Endodermal cell (in vitro differentiated cells): ENCODE results near the gene RORB. TPM values are rescaled to one million over a fixed set of nuclear protein-coding genes. Genes with fewer than 3 reads are reported as not detected.

Source experiments
- DNase-seq: peaks from one replicate; pipeline ENCODE4 v3.0.0-alpha.2; 2017
- H3K27ac ChIP-seq: 2 replicates; pipeline ENCODE4 v1.5.1; 2013; ENCODE audit warnings: mild to moderate bottlenecking, low read depth, low read length, moderate library complexity
- H3K27me3 ChIP-seq: 2 replicates; pipeline ENCODE4 v1.6.1; 2013; ENCODE audit warnings: mild to moderate bottlenecking, low read length, moderate library complexity; ENCODE audit not compliant: insufficient read depth, control insufficient read depth, poor library complexity, severe bottlenecking
- H3K36me3 ChIP-seq: 2 replicates; pipeline ENCODE4 v1.7.0; 2013; ENCODE audit warnings: mild to moderate bottlenecking, low read length, moderate library complexity; ENCODE audit not compliant: control insufficient read depth, insufficient read depth
- H3K4me1 ChIP-seq: one replicate; pipeline ENCODE4 v1.7.0; 2013; ENCODE audit warnings: low read length; ENCODE audit not compliant: control insufficient read depth, insufficient read depth
- H3K4me3 ChIP-seq: 2 replicates; pipeline ENCODE4 v1.5.1; 2013; ENCODE audit warnings: mild to moderate bottlenecking, low read length, moderate library complexity
- H3K9ac ChIP-seq: 2 replicates; pipeline ENCODE4 v1.6.1; 2013; ENCODE audit warnings: mild to moderate bottlenecking, low read length, moderate library complexity; ENCODE audit not compliant: poor library complexity, severe bottlenecking; ENCODE audit errors: extremely low read depth
- H3K9me3 ChIP-seq: 2 replicates; pipeline ENCODE4 v1.6.1; 2013; ENCODE audit warnings: mild to moderate bottlenecking, low read length, moderate library complexity; ENCODE audit not compliant: control insufficient read depth
- H3K27ac Mint-ChIP-seq: 2 replicates; pipeline ENCODE4 v1.8.0; 2020; ENCODE audit warnings: mixed read lengths
- H3K27me3 Mint-ChIP-seq: 2 replicates; pipeline ENCODE4 v1.8.0; 2021; ENCODE audit warnings: mild to moderate bottlenecking, mixed read lengths; ENCODE audit not compliant: insufficient read depth
- H3K36me3 Mint-ChIP-seq: 2 replicates; pipeline ENCODE4 v1.8.0; 2020; ENCODE audit warnings: low read depth, mixed read lengths
- H3K4me1 Mint-ChIP-seq: 2 replicates; pipeline ENCODE4 v1.8.0; 2020; ENCODE audit warnings: mixed read lengths
- H3K4me3 Mint-ChIP-seq: 2 replicates; pipeline ENCODE4 v1.8.0; 2020; ENCODE audit warnings: mild to moderate bottlenecking, moderate library complexity, mixed read lengths
- H3K9me3 Mint-ChIP-seq: 2 replicates; pipeline ENCODE4 v1.8.0; 2020; ENCODE audit warnings: mild to moderate bottlenecking, mixed read lengths
- WGBS, 2 experiments: methylation state at CpG; one replicate each; pipeline versions ENCODE4 v1.1.5 to v1.1.7; 2013; ENCODE audit warnings: missing lambda C conversion rate in 2 of 2, mixed read lengths in 1 of 2; ENCODE audit not compliant: insufficient coverage in 1 of 2, insufficient read length in 1 of 2; 5-methylcytosine and 5-hydroxymethylcytosine counted together
- total RNA-seq, 2 donors: library from RNA; stranded (reverse); fragmentation: NEBNext Ultra II Directional in 1 of 2; extraction: Animal tissue kit (Norgen Biotek cat#: 25700) in 1 of 2; gene quantifications; 2 replicates in 1 of 2; 3 replicates in 1 of 2; pipeline ENCODE4 v1.2.1, GENCODE V29; 2021
- TF ChIP-seq, protein P1 (sequence below): fragments of 200-600 bp; sonication (generic); conservative IDR thresholded peaks from 2 replicates; pipeline ENCODE4 v1.5.0; 2021; ENCODE audit warnings: antibody characterized with exemption, mild to moderate bottlenecking

Gene RORB
- total RNA-seq, 2 donors from 2014 or later: 0.18 to 0.88 TPM

DNA sequence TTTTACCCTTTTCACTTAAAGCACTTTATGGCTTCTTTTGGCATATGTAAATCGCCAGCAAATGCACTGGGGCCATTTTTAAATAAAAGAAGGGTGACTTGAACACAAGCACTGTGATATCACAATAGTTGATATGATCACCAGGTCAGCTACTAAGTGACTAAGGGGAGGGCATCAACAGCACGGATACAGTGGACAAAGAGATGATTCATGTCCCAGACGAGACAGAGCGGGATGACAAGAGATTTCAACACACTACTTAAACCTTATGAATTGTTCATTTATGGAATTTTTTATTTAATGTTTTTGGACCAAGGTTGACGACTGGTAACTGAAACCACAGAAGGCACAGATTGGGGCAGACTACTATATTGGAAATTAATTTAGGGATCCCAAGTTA lies 54.1 kb downstream of the RORB start:
- Mint-ChIP-seq H3K4me3 (no peak overlapping the region), H3K27me3 (no peaks in the 10 kb centered on the region), H3K27ac (no peak overlapping the region), H3K36me3 (no peaks in the 10 kb centered on the region), H3K4me1 (peaks cover 3% of the 10 kb centered on the region), H3K9me3 (no peaks in the 10 kb centered on the region)
- no peak for DNase-seq
- no peaks in the 10 kb centered on the region for H3K9me3 ChIP-seq
- no peak overlapping the region for H3K27ac ChIP-seq
- H3K36me3 ChIP-seq: no peaks in the 10 kb centered on the region
- 80 to 84% methylated on average over 1 to 4 of the region's 5 CpGs for WGBS, 2 experiments
- H3K4me1 ChIP-seq: no peaks in the 10 kb centered on the region
- H3K9ac ChIP-seq: no peak overlapping the region
- TF ChIP-seq, protein P1, sequence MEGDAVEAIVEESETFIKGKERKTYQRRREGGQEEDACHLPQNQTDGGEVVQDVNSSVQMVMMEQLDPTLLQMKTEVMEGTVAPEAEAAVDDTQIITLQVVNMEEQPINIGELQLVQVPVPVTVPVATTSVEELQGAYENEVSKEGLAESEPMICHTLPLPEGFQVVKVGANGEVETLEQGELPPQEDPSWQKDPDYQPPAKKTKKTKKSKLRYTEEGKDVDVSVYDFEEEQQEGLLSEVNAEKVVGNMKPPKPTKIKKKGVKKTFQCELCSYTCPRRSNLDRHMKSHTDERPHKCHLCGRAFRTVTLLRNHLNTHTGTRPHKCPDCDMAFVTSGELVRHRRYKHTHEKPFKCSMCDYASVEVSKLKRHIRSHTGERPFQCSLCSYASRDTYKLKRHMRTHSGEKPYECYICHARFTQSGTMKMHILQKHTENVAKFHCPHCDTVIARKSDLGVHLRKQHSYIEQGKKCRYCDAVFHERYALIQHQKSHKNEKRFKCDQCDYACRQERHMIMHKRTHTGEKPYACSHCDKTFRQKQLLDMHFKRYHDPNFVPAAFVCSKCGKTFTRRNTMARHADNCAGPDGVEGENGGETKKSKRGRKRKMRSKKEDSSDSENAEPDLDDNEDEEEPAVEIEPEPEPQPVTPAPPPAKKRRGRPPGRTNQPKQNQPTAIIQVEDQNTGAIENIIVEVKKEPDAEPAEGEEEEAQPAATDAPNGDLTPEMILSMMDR: no peak
- H3K4me3 ChIP-seq: no peak overlapping the region
- no peaks in the 10 kb centered on the region for H3K27me3 ChIP-seq

DNA sequence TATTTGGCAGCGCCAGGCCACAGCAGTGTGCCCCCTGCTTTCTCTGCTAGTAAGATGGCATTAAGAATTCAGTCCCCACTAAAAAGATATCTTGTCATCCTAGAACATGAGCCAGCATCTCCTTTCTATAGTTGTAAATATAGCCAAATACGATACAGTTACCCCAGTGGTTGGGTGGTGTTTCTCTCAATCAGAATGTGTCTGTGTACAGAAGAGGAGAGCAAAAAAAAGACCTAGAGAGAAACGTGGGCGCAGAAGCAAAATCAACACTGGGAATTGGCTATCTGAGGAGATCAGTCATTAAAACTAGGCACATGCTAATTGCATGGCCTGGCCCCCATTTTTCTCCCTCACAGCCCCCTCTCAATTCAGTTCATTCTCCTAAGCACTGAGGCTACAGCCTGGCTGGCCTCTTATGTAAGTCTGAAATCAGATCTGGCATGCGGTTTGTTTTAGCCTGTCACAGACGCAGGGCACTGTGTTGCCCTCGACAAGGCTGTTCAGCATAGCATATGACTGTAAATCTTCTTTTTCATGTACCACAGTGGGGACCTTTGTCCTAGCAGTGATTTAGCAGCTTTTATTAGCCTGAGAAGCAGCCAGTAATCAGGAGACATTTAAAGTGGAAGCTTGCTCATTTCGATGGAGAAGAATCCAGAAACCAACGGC lies 57.8 kb downstream of the RORB start:
- H3K9me3 Mint-ChIP-seq: no peaks in the 10 kb centered on the region
- no peak overlapping the region for H3K27ac Mint-ChIP-seq
- no peaks in the 10 kb centered on the region for H3K27me3 Mint-ChIP-seq
- no peaks in the 10 kb centered on the region for H3K36me3 Mint-ChIP-seq
- WGBS, 2 experiments: 80 to 92% methylated on average over 6 to 8 of the region's 9 CpGs
- no peaks in the 10 kb centered on the region for H3K36me3 ChIP-seq
- TF ChIP-seq, protein P1: no peak
- no peaks in the 10 kb centered on the region for H3K27me3 ChIP-seq
- H3K9ac ChIP-seq: no peak overlapping the region
- no peak overlapping the region for H3K27ac ChIP-seq
- H3K9me3 ChIP-seq: no peaks in the 10 kb centered on the region
- no peak overlapping the region for H3K4me3 Mint-ChIP-seq
- H3K4me3 ChIP-seq: no peak overlapping the region
- H3K4me1 ChIP-seq: no peaks in the 10 kb centered on the region
- peaks cover 12% of the 10 kb centered on the region for H3K4me1 Mint-ChIP-seq
- no peak for DNase-seq

- Mint-ChIP-seq H3K9me3 (no peaks in the 10 kb centered on the region), H3K27ac (no peak overlapping the region), H3K4me1 (peaks cover 12% of the 10 kb centered on the region), H3K4me3 (no peak overlapping the region), H3K27me3 (no peaks in the 10 kb centered on the region), H3K36me3 (no peaks in the 10 kb centered on the region)
- WGBS, 2 experiments: 93 to 100% methylated on average over 2 to 3 of the region's 3 CpGs
- Histone ChIP-seq H3K4me3 (no peak overlapping the region), H3K27ac (no peak overlapping the region), H3K36me3 (no peaks in the 10 kb centered on the region), H3K9ac (no peak overlapping the region), H3K27me3 (no peaks in the 10 kb centered on the region), H3K4me1 (no peaks in the 10 kb centered on the region), H3K9me3 (no peaks in the 10 kb centered on the region)
- TF ChIP-seq, protein P1: no peak
- DNase-seq: no peak
Measured at GRCh38 chr9:74555565-74555964, 58.4 kb downstream of the RORB start.
